ENCODE data around the gene BEGAIN. TPM values are rescaled to one million over a fixed set of nuclear protein-coding genes. Genes with fewer than 3 reads are reported as not detected.

BEGAIN gene
- total RNA-seq, 2 donors from 2014 or later: 2.5 to 5.1 TPM

DNA sequence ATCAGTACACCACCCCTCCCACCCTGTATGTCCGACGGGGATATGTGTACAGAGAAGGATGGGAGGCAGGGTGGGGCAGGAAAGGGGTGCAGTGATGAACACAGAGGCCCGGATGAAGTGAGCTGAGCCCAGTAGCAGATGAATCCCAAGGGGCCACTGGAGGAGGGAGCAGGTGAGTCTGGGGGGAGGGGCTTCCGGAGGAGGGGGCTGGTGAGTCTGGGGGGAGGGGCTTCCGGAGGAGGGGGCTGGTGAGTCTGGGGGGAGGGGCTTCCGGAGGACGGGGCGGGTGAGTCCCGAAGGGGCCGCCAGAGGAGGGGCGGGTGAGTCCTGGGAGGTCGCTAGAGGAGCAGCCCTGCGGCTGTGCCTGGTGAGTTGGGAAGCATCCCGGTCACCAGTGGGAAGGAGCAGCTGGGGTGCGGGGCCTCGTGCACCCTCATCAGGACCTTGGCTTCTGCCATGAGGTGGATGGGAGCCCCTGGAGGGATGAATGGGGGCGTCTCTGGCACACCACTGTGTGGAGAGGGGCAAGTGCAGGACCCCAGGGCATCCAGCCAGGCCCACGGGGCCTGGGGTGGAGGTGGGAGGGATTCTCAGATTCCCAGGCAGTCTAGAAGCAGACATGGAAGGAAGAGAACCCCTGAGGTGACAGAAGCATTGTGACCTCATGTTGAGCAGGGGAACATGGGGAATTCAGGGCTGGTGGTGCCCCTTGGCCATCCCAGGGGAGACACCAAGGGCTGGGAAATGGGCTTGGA lies 14.0 kb downstream of the BEGAIN start:
- Histone ChIP-seq H3K27me3 (replicated peaks; ENCODE audit: insufficient read depth) (no peaks in the 10 kb centered on the region), H3K27ac (no peak overlapping the region), H3K36me3 (no peaks in the 10 kb centered on the region), H3K4me1 (replicated peaks) (no peaks in the 10 kb centered on the region), H3K9me3 (no peaks in the 10 kb centered on the region), H3K4me3 (no peak overlapping the region)
- intact Hi-C loops (cut with DNase I): no loop called here
- DNase-seq (ENCODE audit: low spot score): no peak
- WGBS: 18% methylated on average over 18 of the region's 18 CpGs
- TF ChIP-seq POLR2AphosphoS5 (IDR thresholded peaks at IDR 0.05) (no peak), POLR2A (IDR thresholded peaks at IDR 0.05) (no peak)
- TF ChIP-seq, protein P1, sequence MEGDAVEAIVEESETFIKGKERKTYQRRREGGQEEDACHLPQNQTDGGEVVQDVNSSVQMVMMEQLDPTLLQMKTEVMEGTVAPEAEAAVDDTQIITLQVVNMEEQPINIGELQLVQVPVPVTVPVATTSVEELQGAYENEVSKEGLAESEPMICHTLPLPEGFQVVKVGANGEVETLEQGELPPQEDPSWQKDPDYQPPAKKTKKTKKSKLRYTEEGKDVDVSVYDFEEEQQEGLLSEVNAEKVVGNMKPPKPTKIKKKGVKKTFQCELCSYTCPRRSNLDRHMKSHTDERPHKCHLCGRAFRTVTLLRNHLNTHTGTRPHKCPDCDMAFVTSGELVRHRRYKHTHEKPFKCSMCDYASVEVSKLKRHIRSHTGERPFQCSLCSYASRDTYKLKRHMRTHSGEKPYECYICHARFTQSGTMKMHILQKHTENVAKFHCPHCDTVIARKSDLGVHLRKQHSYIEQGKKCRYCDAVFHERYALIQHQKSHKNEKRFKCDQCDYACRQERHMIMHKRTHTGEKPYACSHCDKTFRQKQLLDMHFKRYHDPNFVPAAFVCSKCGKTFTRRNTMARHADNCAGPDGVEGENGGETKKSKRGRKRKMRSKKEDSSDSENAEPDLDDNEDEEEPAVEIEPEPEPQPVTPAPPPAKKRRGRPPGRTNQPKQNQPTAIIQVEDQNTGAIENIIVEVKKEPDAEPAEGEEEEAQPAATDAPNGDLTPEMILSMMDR (IDR thresholded peaks at IDR 0.05): no peak

DNA sequence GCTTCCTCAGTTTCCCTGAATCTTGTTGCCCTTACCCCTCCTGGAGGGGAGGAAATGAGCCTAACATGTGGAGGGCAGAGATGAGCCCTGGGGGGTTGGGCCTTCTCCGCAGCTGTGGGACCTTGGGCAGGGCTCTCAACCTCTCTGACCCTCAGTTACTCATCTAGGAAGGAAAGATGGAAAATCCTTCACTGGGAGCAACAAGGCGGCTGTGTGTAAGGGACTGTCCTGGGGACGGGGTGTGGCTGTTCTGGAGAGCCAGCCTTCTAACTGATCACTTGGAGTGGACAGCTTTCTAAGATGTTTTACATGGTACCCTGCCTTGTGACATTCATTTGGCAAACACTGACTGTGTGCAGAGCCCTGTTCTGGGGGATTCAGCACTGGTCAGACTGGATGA lies 14.7 kb downstream of the BEGAIN start:
- Histone ChIP-seq H3K4me1 (replicated peaks) (no peaks in the 10 kb centered on the region), H3K27me3 (replicated peaks; ENCODE audit: insufficient read depth) (no peaks in the 10 kb centered on the region), H3K4me3 (no peak overlapping the region), H3K27ac (no peak overlapping the region), H3K9me3 (no peaks in the 10 kb centered on the region), H3K36me3 (no peaks in the 10 kb centered on the region)
- intact Hi-C loops (cut with DNase I): no loop called here
- 87% methylated on average over 3 of the region's 3 CpGs for WGBS
- no peak for DNase-seq (ENCODE audit: low spot score)
- TF ChIP-seq POLR2AphosphoS5 (IDR thresholded peaks at IDR 0.05): no peak
- TF ChIP-seq POLR2A (IDR thresholded peaks at IDR 0.05): no peak
- TF ChIP-seq, protein P1 (IDR thresholded peaks at IDR 0.05): no peak

DNA sequence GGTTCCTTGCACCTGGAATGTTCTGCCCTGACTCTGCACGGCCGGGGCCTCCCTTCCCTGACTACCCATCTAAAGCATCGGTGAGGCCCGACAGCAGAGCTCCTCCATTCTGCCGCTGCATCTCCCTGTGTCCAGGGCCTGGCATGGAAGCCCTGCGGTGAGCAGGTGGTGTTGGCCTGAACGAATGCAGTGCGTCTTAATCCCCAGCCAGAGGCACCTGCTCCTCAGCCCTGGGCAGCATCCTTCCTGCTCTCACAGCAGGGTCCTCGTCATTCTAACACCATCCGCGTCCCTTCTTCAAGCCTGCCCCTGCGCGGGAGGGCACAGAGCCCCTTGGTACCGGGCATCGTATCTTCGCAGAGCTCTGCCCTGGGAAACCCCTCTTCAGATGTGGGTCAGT lies 15.4 kb downstream of the BEGAIN start:
- no peak for DNase-seq (ENCODE audit: low spot score)
- TF ChIP-seq POLR2AphosphoS5 (IDR thresholded peaks at IDR 0.05) (no peak), POLR2A (IDR thresholded peaks at IDR 0.05) (no peak)
- TF ChIP-seq, protein P1 (IDR thresholded peaks at IDR 0.05): no peak
- H3K4me1 ChIP-seq (replicated peaks): no peaks in the 10 kb centered on the region
- H3K27me3 ChIP-seq (replicated peaks; ENCODE audit: insufficient read depth): no peaks in the 10 kb centered on the region
- 90% methylated on average over 16 of the region's 16 CpGs for WGBS
- intact Hi-C loops (cut with DNase I): no loop called here
- no peak overlapping the region for H3K4me3 ChIP-seq
- H3K9me3 ChIP-seq: no peaks in the 10 kb centered on the region
- no peaks in the 10 kb centered on the region for H3K36me3 ChIP-seq
- H3K27ac ChIP-seq: no peak overlapping the region

DNA sequence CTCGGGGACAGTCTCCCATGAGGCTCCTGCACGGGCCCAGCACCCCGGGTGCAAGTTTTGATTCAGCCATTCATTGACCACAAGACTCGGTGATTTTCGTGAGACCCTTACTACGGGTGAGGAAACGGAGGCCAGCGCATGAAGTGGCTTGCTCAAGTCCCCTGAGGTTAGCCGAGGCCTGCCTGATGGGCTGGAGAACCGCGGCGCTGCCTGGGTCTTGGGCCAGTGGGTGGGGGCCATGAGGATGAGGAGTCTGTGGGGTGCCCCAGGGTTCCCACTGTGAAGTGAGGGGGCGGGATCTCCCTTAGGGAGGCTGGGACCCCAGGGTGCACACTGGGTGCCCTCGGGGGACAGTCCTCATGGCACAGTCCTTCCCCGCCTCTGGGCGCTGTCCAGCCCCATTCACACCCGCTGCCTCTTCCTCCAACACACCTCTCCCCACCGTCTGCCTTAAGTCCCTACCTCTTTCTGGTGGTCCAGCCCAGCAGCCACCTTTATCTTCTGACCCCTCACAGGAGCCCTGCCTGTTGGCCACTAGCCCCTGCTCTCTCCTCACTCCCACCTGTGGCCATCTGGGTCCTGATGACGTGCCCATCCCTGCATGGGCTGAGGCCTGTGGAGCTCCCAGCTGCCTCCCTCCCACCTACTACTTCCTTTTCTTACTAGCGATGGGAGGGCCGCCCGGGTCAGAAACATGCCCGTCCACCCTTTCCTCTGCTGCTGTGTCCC lies 16.3 kb downstream of the BEGAIN start:
- Histone ChIP-seq H3K27ac (no peak overlapping the region), H3K4me3 (no peak overlapping the region), H3K4me1 (replicated peaks) (no peaks in the 10 kb centered on the region), H3K9me3 (no peaks in the 10 kb centered on the region), H3K27me3 (replicated peaks; ENCODE audit: insufficient read depth) (no peaks in the 10 kb centered on the region), H3K36me3 (no peaks in the 10 kb centered on the region)
- 90% methylated on average over 23 of the region's 23 CpGs for WGBS
- DNase-seq (ENCODE audit: low spot score): no peak
- TF ChIP-seq, protein P1 (IDR thresholded peaks at IDR 0.05): no peak
- TF ChIP-seq POLR2AphosphoS5 (IDR thresholded peaks at IDR 0.05) (no peak), POLR2A (IDR thresholded peaks at IDR 0.05) (no peak)
- intact Hi-C loops (cut with DNase I): no loop called here

Measured in prostate gland (tissue), 2 donors.